ENCODE measurements around the gene ARHGAP42. TPM values are rescaled to one million over a fixed set of nuclear protein-coding genes. Genes with fewer than 3 reads are reported as not detected.

Gene ARHGAP42
- total and polyA plus RNA-seq, 2 of the 13 experiments (the other 11 are each of a cell fraction or from before 2014, with no cell fraction given) = 2.5 to 4.3 TPM

DNA sequence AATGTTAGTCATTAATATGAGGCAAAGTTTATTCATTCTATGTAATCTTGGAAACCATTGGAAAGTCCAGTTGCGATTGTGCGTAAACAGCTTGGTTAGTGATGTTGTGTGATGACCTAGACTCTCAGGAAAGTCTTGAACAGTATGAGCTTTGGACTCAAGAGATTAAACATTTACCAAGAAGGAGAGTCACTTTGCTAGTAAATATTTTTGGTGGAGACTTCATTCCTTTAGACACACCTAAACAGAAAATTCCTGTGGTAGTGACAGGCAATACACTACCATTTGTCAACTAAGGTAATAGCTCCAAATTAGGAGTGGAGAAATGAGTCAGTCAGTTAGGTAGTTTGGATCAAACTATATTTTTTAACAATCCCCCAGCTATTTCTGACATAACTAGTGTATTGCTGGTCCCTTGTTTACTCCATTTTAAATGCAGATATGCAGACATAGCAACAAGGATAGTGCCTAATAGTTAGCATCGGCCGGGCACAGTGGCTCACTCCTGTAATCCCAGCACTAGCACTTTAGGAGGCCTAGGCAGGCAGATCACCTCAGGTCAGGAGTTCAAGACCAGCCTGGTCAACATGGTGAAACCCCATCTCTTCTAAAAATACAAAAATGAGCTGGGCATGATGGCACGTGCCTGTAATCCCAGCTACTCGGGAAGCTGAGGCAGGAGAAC is 89.3 kb downstream of the ARHGAP42 start (continued):
- TF ChIP-seq EP300 (IDR thresholded peaks at IDR 0.05; ENCODE audit: low read depth in 2 of 2, low read length in 2 of 2) (peak in 1 of 2 experiments; percentile 50; a peak in 1 of 4 replicates), EP300 (CRISPR knock-in tag; IDR thresholded peaks at IDR 0.05; ENCODE audit: borderline replicate concordance) (no peak), ZNF605 (CRISPR knock-in tag; IDR thresholded peaks at IDR 0.05) (no peak), NCOR1 (IDR thresholded peaks at IDR 0.05; ENCODE audit: borderline replicate concordance, low read length) (peak; percentile 27; the same call in 1 of the 2 replicates), RXRB (CRISPR knock-in tag; IDR thresholded peaks at IDR 0.05; ENCODE audit: borderline replicate concordance) (0 out of 2 replicates have a peak, but pooled peaks have one; percentile 10), HNRNPUL1 (IDR thresholded peaks at IDR 0.05; ENCODE audit: low read depth, low read length) (0 out of 2 replicates have a peak, but pooled peaks have one; percentile 30), SMAD1 (CRISPR knock-in tag; IDR thresholded peaks at IDR 0.05; ENCODE audit: borderline replicate concordance, low read depth) (no peak), IRX3 (CRISPR knock-in tag; IDR thresholded peaks at IDR 0.05; ENCODE audit: borderline replicate concordance, low read depth) (no peak), PHF20 (CRISPR knock-in tag; IDR thresholded peaks at IDR 0.05) (no peak), RELA (CRISPR knock-in tag; IDR thresholded peaks at IDR 0.05) (no peak), FOSL1 (CRISPR knock-in tag; IDR thresholded peaks at IDR 0.05; ENCODE audit: borderline replicate concordance) (no peak)
- TF ChIP-seq, protein P1, sequence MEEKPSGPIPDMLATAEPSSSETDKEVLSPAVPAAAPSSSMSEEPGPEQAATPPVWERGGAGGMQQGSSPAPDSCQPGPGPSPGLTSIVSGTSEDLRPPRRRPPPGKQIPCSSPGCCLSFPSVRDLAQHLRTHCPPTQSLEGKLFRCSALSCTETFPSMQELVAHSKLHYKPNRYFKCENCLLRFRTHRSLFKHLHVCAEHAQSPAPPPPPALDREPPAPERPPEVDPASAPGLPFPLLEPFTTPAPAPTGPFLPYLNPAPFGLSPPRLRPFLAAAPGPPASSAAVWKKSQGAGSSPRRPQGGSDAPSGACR (CRISPR knock-in tag; IDR thresholded peaks at IDR 0.05) = no peak
- TF ChIP-seq, protein P2, sequence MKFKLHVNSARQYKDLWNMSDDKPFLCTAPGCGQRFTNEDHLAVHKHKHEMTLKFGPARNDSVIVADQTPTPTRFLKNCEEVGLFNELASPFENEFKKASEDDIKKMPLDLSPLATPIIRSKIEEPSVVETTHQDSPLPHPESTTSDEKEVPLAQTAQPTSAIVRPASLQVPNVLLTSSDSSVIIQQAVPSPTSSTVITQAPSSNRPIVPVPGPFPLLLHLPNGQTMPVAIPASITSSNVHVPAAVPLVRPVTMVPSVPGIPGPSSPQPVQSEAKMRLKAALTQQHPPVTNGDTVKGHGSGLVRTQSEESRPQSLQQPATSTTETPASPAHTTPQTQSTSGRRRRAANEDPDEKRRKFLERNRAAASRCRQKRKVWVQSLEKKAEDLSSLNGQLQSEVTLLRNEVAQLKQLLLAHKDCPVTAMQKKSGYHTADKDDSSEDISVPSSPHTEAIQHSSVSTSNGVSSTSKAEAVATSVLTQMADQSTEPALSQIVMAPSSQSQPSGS (CRISPR knock-in tag; IDR thresholded peaks at IDR 0.05) = no peak
- TF ChIP-seq, protein P3, sequence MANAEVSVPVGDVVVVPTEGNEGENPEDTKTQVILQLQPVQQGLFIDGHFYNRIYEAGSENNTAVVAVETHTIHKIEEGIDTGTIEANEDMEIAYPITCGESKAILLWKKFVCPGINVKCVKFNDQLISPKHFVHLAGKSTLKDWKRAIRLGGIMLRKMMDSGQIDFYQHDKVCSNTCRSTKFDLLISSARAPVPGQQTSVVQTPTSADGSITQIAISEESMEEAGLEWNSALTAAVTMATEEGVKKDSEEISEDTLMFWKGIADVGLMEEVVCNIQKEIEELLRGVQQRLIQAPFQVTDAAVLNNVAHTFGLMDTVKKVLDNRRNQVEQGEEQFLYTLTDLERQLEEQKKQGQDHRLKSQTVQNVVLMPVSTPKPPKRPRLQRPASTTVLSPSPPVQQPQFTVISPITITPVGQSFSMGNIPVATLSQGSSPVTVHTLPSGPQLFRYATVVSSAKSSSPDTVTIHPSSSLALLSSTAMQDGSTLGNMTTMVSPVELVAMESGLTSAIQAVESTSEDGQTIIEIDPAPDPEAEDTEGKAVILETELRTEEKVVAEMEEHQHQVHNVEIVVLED (CRISPR knock-in tag; IDR thresholded peaks at IDR 0.05; ENCODE audit: borderline replicate concordance) = no peak
- TF ChIP-seq, protein P4, sequence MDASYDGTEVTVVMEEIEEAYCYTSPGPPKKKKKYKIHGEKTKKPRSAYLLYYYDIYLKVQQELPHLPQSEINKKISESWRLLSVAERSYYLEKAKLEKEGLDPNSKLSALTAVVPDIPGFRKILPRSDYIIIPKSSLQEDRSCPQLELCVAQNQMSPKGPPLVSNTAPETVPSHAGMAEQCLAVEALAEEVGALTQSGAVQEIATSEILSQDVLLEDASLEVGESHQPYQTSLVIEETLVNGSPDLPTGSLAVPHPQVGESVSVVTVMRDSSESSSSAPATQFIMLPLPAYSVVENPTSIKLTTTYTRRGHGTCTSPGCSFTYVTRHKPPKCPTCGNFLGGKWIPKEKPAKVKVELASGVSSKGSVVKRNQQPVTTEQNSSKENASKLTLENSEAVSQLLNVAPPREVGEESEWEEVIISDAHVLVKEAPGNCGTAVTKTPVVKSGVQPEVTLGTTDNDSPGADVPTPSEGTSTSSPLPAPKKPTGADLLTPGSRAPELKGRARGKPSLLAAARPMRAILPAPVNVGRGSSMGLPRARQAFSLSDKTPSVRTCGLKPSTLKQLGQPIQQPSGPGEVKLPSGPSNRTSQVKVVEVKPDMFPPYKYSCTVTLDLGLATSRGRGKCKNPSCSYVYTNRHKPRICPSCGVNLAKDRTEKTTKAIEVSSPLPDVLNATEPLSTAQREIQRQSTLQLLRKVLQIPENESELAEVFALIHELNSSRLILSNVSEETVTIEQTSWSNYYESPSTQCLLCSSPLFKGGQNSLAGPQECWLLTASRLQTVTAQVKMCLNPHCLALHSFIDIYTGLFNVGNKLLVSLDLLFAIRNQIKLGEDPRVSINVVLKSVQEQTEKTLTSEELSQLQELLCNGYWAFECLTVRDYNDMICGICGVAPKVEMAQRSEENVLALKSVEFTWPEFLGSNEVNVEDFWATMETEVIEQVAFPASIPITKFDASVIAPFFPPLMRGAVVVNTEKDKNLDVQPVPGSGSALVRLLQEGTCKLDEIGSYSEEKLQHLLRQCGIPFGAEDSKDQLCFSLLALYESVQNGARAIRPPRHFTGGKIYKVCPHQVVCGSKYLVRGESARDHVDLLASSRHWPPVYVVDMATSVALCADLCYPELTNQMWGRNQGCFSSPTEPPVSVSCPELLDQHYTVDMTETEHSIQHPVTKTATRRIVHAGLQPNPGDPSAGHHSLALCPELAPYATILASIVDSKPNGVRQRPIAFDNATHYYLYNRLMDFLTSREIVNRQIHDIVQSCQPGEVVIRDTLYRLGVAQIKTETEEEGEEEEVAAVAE (CRISPR knock-in tag; IDR thresholded peaks at IDR 0.05; ENCODE audit: borderline replicate concordance) = no peak
- TF ChIP-seq, protein P5, sequence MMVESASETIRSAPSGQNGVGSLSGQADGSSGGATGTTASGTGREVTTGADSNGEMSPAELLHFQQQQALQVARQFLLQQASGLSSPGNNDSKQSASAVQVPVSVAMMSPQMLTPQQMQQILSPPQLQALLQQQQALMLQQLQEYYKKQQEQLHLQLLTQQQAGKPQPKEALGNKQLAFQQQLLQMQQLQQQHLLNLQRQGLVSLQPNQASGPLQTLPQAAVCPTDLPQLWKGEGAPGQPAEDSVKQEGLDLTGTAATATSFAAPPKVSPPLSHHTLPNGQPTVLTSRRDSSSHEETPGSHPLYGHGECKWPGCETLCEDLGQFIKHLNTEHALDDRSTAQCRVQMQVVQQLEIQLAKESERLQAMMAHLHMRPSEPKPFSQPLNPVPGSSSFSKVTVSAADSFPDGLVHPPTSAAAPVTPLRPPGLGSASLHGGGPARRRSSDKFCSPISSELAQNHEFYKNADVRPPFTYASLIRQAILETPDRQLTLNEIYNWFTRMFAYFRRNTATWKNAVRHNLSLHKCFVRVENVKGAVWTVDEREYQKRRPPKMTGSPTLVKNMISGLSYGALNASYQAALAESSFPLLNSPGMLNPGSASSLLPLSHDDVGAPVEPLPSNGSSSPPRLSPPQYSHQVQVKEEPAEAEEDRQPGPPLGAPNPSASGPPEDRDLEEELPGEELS (CRISPR knock-in tag; IDR thresholded peaks at IDR 0.05) = peak; percentile 47; the same call in 1 of the 2 replicates

All from HepG2 (cell line).